MM.1S (cell line): ENCODE results near the gene MTARC2.
A peak's percentile ranks its signal among the peaks of the same experiment; 100 is the strongest.

Source experiments
- DNase-seq: peaks from one replicate; pipeline ENCODE4 v3.0.0-alpha.2; 2015
- H2AFZ ChIP-seq: fragments of 300-600 bp; sonication (generic); 2 replicates; pipeline ENCODE4 v1.6.0; 2016; ENCODE audit warnings: antibody characterized with exemption, low read length
- H3F3A ChIP-seq: fragments of 300-600 bp; sonication (generic); 2 replicates; pipeline ENCODE4 v1.6.1; 2016; ENCODE audit warnings: mild to moderate bottlenecking, antibody characterized with exemption, low read length, moderate library complexity, mixed read lengths; ENCODE audit not compliant: insufficient read depth
- H3K27ac ChIP-seq: fragments of 300-600 bp; sonication (generic); 2 replicates; pipeline ENCODE4 v1.5.1; 2016; ENCODE audit warnings: mild to moderate bottlenecking, low read length
- H3K27me3 ChIP-seq: fragments of 300-600 bp; sonication (generic); replicated peaks from 2 replicates; pipeline ENCODE4 v1.6.0; 2016; ENCODE audit warnings: low read length; ENCODE audit not compliant: insufficient read depth
- H3K36me3 ChIP-seq: fragments of 300-600 bp; sonication (generic); replicated peaks from 2 replicates; pipeline ENCODE4 v1.6.1; 2016; ENCODE audit warnings: mild to moderate bottlenecking, low read length, mixed read lengths; ENCODE audit not compliant: insufficient read depth
- H3K4me1 ChIP-seq: fragments of 300-600 bp; sonication (generic); 2 replicates; pipeline ENCODE4 v1.6.1; 2016; ENCODE audit warnings: low read length, mixed read lengths
- H3K4me2 ChIP-seq: fragments of 300-600 bp; sonication (generic); 2 replicates; pipeline ENCODE4 v1.6.0; 2016; ENCODE audit warnings: low read depth, low read length
- H3K4me3 ChIP-seq: fragments of 300-600 bp; sonication (generic); 2 replicates; pipeline ENCODE4 v1.5.1; 2016; ENCODE audit warnings: low read length, mixed read lengths
- H3K79me2 ChIP-seq: fragments of 300-600 bp; sonication (generic); 2 replicates; pipeline ENCODE4 v1.6.1; 2016; ENCODE audit warnings: mixed run types, low read length, mixed read lengths
- H3K9ac ChIP-seq: fragments of 300-600 bp; sonication (generic); 2 replicates; pipeline ENCODE4 v1.6.1; 2016; ENCODE audit warnings: low read length, mixed read lengths
- H3K9me2 ChIP-seq: fragments of 300-600 bp; sonication (generic); replicated peaks from 2 replicates; pipeline ENCODE4 v1.6.1; 2016; ENCODE audit warnings: mild to moderate bottlenecking, low read length, mixed read lengths; ENCODE audit not compliant: insufficient read depth
- H3K9me3 ChIP-seq: fragments of 300-600 bp; sonication (generic); replicated peaks from 2 replicates; pipeline ENCODE4 v1.6.1; 2016; ENCODE audit warnings: mild to moderate bottlenecking, low read length, mixed read lengths; ENCODE audit not compliant: insufficient read depth
- H4K20me1 ChIP-seq: fragments of 300-600 bp; sonication (generic); 2 replicates; pipeline ENCODE4 v1.6.1; 2016; ENCODE audit warnings: mild to moderate bottlenecking, low read length, moderate library complexity, mixed read lengths; ENCODE audit not compliant: insufficient read depth
- EZH2 ChIP-seq: fragments of 300-600 bp; sonication (generic); optimal IDR thresholded peaks from 2 replicates; pipeline ENCODE3; 2017; ENCODE audit warnings: low read depth, mild to moderate bottlenecking, antibody characterized with exemption, low read length, mixed read lengths
- EZH2phosphoT487 ChIP-seq: fragments of 300-600 bp; sonication (generic); IDR thresholded peaks from 2 replicates; pipeline ENCODE4 v1.6.1; 2018; ENCODE audit warnings: antibody characterized with exemption, low read length
- TF ChIP-seq, protein P1 (sequence below): fragments of 300-600 bp; sonication (generic); IDR thresholded peaks from 2 replicates; pipeline ENCODE4 v1.5.1; 2016; ENCODE audit warnings: antibody characterized with exemption, low read length, mixed read lengths

The MTARC2 gene

DNA sequence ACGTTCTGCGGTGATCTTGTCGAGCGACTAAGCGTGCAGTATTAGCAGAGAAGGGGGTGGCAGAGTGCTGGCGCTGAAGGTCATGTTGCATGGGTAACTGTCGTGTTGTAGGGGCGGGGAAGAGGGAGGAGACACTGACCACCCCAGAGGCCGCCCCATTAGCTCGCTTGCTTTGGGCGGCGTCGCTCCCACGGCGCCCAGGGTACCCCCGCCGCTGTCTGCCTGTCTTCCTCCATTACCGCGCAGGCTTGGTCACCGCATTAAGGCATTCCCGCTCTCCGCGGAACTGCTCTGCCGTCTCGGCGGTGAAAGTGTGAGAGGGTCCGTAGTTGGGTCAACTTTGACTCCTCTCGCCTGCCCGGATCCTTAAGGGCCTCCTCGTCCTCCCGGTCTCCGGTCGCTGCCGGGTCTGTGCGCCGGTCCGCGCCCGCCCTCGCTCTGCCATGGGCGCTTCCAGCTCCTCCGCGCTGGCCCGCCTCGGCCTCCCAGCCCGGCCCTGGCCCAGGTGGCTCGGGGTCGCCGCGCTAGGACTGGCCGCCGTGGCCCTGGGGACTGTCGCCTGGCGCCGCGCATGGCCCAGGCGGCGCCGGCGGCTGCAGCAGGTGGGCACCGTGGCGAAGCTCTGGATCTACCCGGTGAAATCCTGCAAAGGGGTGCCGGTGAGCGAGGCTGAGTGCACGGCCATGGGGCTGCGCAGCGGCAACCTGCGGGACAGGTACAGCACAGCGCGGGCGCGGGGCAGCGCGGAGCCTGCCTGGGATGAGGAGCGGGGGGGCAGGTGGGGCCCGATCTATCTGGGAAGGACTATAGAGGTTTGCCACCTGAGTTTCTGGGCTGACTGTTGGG is at the start of gene MTARC2:
MTARC2 (plus strand) TSS at position 234 of the 846 bp plus-strand sequence; CDS start at position 444, 210 bp downstream.
- H3K4me3 ChIP-seq, result peak within 1 kb of the TSS; percentile 79
- H3K4me1 ChIP-seq, result peaks cover 17% of the 10 kb centered on the region
- no peaks in the 10 kb centered on the region for H3K36me3 ChIP-seq
- H3F3A ChIP-seq, result no peaks in the 10 kb centered on the region; the same call in 1 of the 2 replicates
- peak; percentile 84 for DNase-seq
- H4K20me1 ChIP-seq, result no peaks in the 10 kb centered on the region
- peak within 1 kb of the TSS; percentile 67 for H3K9ac ChIP-seq
- no peaks in the 10 kb centered on the region for H3K9me3 ChIP-seq
- no peaks in the 10 kb centered on the region for H3K9me2 ChIP-seq
- H2AFZ ChIP-seq, result peak within 1 kb of the TSS; percentile 62
- peaks cover 44% of the 10 kb centered on the region for H3K79me2 ChIP-seq
- no peak for TF ChIP-seq EZH2phosphoT487
- TF ChIP-seq, protein P1, sequence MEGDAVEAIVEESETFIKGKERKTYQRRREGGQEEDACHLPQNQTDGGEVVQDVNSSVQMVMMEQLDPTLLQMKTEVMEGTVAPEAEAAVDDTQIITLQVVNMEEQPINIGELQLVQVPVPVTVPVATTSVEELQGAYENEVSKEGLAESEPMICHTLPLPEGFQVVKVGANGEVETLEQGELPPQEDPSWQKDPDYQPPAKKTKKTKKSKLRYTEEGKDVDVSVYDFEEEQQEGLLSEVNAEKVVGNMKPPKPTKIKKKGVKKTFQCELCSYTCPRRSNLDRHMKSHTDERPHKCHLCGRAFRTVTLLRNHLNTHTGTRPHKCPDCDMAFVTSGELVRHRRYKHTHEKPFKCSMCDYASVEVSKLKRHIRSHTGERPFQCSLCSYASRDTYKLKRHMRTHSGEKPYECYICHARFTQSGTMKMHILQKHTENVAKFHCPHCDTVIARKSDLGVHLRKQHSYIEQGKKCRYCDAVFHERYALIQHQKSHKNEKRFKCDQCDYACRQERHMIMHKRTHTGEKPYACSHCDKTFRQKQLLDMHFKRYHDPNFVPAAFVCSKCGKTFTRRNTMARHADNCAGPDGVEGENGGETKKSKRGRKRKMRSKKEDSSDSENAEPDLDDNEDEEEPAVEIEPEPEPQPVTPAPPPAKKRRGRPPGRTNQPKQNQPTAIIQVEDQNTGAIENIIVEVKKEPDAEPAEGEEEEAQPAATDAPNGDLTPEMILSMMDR, result no peak
- TF ChIP-seq EZH2, result no peak
- H3K27ac ChIP-seq, result peak within 1 kb of the TSS; percentile 43; the same call in 1 of the 2 replicates
- no peaks in the 10 kb centered on the region for H3K27me3 ChIP-seq
- peak within 1 kb of the TSS; percentile 65 for H3K4me2 ChIP-seq

DNA sequence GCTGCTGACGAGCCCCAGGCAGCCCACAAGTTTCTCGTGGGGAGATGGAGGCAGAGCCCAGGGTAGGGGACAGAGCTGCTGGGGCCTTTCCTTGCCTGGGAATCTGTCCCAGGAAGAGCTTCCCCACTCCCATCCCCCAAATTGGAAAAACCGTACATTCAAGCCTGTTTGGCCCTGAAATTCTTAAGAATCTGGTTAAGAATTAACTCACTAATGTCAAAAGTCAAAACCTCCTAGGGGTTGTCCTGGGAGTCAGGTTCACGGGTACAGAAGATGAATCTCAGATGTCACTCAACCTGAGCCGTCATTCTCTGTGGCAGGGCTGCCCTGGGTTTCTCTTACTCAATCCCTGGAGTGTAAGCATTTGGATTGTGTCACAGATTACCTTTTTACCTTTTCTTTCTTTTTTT is 49.5 kb upstream of the MTARC2 start:
- Histone ChIP-seq H3K27ac (no peak overlapping the region), H3F3A (no peaks in the 10 kb centered on the region), H3K9me2 (no peaks in the 10 kb centered on the region), H3K27me3 (no peaks in the 10 kb centered on the region), H3K9me3 (no peaks in the 10 kb centered on the region), H3K4me2 (no peak overlapping the region), H2AFZ (no peak overlapping the region), H3K36me3 (no peaks in the 10 kb centered on the region), H3K79me2 (no peaks in the 10 kb centered on the region), H4K20me1 (no peaks in the 10 kb centered on the region), H3K9ac (no peak overlapping the region), H3K4me3 (no peak overlapping the region), H3K4me1 (no peaks in the 10 kb centered on the region)
- no peak for DNase-seq
- TF ChIP-seq EZH2 (no peak), EZH2phosphoT487 (no peak)
- TF ChIP-seq, protein P1, result no peak

DNA sequence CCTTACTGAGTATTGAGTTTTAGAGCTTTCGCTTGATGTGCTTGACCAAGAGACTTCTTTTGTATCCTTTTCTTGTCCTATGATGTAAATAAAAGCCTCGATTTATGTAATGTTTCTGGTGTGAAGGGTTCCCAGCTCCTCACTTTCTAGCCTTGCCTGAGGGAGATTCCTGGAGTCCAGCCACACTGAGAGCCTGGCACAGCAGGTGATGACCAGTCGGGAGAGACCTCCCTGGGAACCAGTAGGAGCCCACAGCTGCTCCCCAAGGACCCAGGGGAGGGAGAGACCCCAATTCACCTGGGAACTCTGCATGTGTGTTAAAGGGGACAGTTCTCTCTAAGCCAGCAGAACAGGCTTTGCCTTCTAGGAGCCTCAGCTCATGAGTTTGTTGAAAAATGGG is 49.1 kb upstream of the MTARC2 start:
- H3K9ac ChIP-seq, result no peak overlapping the region
- no peak overlapping the region for H3K4me3 ChIP-seq
- H2AFZ ChIP-seq, result no peak overlapping the region
- TF ChIP-seq EZH2phosphoT487, result no peak
- TF ChIP-seq EZH2, result no peak
- TF ChIP-seq, protein P1, result no peak
- H3K4me2 ChIP-seq, result no peak overlapping the region
- no peak overlapping the region for H3K27ac ChIP-seq
- no peaks in the 10 kb centered on the region for H3K9me2 ChIP-seq
- H3K27me3 ChIP-seq, result no peaks in the 10 kb centered on the region
- DNase-seq, result no peak
- no peaks in the 10 kb centered on the region for H3F3A ChIP-seq
- no peaks in the 10 kb centered on the region for H3K36me3 ChIP-seq
- no peaks in the 10 kb centered on the region for H3K9me3 ChIP-seq
- H3K79me2 ChIP-seq, result no peaks in the 10 kb centered on the region
- H4K20me1 ChIP-seq, result no peaks in the 10 kb centered on the region
- H3K4me1 ChIP-seq, result no peaks in the 10 kb centered on the region
